NCI-H2227 treated with DMSO at 0.1 percent for 48 hours (cell line): ENCODE results near the gene GPRC5C.

Experiments
- DNase-seq: peaks from one replicate; lab custom pipeline; 2025; lab: John Stamatoyannopoulos, UW

GPRC5C gene

DNA sequence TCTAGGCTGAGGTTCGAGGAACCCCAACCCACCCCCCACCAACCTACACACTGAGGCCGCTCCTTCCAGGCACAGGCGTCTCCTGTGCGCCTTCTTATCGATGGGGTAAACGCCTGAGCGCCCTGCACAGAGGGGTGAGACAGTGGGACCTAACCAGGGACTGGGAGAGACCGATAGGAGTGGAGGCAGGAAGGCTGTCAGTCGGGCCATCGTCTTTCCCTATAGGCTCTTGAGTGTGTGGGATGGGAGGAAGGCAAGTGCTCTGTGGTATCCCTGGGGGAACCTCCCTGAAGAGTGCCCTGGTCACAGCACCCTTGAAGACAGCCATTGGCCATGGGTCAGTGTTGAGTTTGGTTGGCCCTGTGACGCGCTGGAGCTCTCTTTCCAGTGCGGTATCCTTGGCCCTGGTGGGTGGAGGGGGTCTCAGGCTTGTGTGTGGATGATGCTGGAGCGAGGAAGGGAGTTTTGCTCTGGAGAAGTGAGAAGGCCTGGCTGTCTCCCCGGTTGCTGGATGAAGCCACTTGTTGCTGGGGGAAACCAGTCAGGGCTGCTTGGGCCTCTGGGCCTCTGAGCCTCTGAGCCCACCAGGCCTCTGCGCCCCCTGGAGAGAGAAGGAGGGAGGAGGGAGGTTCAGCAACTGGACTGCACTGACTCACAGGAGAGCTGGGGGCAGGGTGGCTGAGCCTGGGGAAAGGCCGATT, 1.7 kb downstream of the GPRC5C start:
- no peak for DNase-seq

GRCh38 chr17:74435775-74436359, 4.0 kb downstream of the GPRC5C start:
- no peak for DNase-seq

- DNase-seq, result no peak
Observed at GRCh38 chr17:74437702-74438101, 5.8 kb downstream of the GPRC5C start.

- DNase-seq, result no peak
Observed at GRCh38 chr17:74439691-74440567, 8.0 kb downstream of the GPRC5C start.

GRCh38 chr17:74441537-74441936, 9.6 kb downstream of the GPRC5C start:
- DNase-seq, result no peak

GRCh38 chr17:74442291-74442669, 10.4 kb downstream of the GPRC5C start:
- DNase-seq, result no peak

- peak; percentile 35 for DNase-seq
Observed at GRCh38 chr17:74442670-74443515, 11.0 kb downstream of the GPRC5C start.

- no peak for DNase-seq
Observed at GRCh38 chr17:74443516-74444296, 11.8 kb downstream of the GPRC5C start.

DNA sequence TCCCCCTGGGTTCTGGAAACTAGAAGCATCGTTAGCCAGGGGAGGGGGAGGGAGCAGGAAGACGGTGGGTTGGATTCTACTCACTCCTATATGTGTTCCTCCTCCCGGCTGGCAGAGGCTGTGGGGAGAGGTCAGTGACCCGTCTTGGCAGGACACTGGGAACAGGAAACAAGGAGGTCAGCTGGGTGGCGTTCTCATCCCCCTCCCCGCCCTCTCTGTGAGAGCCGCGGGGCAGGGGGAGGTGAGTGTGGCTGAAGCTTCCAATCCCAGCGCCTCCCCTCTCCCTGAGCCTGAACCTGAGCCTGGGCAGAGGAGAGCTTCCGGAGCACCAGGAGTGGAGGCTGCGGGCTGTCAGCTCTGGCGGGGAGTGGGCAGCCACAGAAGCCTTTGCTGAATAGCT, 12.5 kb downstream of the GPRC5C start:
- DNase-seq, result no peak

GRCh38 chr17:74445158-74445557, 13.3 kb downstream of the GPRC5C start:
- DNase-seq, result no peak

DNA sequence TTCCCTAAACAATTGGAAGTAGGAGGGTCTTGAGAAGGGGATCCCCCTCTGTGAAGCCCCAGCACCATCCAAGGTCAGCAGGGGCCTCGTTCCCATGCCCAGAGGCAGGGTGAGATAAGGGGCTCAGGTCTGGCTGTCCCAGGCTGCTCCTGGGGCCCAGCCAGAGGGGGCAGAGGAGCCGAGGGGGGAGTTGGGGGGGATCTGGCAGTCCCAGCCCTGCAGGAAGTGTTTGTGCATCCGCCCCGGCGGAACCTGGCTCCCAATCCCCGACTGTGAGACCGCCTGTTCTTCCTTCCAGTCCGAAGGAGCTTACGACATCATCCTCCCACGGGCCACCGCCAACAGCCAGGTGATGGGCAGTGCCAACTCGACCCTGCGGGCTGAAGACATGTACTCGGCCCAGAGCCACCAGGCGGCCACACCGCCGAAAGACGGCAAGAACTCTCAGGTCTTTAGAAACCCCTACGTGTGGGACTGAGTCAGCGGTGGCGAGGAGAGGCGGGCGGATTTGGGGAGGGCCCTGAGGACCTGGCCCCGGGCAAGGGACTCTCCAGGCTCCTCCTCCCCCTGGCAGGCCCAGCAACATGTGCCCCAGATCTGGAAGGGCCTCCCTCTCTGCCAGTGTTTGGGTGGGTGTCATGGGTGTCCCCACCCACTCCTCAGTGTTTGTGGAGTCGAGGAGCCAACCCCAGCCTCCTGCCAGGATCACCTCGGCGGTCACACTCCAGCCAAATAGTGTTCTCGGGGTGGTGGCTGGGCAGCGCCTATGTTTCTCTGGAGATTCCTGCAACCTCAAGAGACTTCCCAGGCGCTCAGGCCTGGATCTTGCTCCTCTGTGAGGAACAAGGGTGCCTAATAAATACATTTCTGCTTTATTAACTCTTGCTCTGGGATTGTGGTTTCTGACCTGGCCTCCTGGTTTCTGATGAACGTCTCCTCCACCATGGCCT, 14.9 kb downstream of the GPRC5C start:
- no peak for DNase-seq

DNA sequence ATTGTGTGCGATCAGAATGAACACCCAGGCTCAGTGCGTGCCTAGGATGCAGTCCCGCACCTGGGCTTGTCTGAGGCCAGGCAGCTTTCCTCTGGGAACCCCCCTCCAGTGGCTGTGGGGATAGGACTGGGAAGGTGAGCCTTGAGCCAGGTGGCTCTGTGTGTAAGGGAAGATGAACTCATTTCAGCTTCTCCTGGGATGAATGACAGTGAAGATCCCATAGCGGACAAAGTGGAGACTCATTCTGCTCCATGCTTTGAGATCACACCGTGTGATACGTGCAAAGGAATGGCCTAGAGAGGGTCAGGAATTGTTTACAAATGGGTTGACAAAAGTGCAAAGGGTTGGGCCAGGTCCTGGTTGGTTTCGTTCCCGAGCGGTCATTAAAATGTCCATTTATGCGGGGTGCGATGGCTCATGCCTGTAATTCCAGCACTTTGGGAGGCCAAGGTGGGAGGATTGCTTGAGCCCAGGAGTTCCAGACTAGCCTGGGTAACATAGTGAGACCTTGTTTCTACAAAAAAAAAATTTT, 15.8 kb downstream of the GPRC5C start:
- DNase-seq, result no peak

GRCh38 chr17:74448756-74449155, 16.9 kb downstream of the GPRC5C start:
- DNase-seq, result no peak

GRCh38 chr17:74449306-74449705, 17.4 kb downstream of the GPRC5C start:
- no peak for DNase-seq

DNA sequence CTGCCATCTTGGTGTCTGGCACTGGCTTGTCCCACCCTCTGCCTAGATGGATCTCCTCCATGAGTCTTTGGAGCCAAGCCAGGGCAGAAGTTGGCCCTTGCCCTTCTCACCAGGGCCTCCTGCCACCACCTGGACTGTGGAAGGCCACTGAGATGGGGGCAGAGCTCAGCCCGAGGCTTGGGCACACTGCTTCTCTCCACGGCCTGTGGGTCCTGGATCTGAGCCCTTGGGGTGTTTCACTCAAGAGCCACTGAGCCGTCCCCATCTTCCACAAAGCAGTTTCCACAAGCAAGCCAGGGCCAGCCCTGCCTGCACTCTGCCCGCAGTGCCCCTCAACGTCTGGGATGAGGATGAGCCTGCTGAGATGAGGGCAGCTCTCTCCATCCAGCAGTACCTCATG, 17.9 kb downstream of the GPRC5C start:
- no peak for DNase-seq

GRCh38 chr17:74450231-74450630, 18.3 kb downstream of the GPRC5C start:
- DNase-seq, result no peak

GRCh38 chr17:74450925-74451403, 19.1 kb downstream of the GPRC5C start:
- DNase-seq, result no peak

DNA sequence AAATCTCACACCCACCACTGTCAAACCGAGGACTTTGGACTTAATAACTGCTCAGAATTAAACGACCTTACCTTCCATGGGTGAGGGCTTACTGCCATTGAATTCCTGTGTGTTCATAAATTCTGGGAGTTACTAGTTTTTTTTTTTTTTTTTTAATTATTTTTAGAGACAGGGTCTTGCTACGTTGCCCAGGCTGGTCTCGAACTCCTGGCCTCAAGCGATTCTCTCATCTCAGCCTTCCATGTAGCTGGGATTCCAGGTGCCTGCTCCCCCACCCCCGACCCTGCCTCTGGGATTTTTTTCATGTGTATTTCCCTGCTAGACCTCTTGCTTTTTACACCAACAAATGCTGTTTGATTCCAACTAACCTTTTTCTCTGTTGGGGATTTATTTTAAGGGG, 19.7 kb downstream of the GPRC5C start:
- DNase-seq, result no peak

DNA sequence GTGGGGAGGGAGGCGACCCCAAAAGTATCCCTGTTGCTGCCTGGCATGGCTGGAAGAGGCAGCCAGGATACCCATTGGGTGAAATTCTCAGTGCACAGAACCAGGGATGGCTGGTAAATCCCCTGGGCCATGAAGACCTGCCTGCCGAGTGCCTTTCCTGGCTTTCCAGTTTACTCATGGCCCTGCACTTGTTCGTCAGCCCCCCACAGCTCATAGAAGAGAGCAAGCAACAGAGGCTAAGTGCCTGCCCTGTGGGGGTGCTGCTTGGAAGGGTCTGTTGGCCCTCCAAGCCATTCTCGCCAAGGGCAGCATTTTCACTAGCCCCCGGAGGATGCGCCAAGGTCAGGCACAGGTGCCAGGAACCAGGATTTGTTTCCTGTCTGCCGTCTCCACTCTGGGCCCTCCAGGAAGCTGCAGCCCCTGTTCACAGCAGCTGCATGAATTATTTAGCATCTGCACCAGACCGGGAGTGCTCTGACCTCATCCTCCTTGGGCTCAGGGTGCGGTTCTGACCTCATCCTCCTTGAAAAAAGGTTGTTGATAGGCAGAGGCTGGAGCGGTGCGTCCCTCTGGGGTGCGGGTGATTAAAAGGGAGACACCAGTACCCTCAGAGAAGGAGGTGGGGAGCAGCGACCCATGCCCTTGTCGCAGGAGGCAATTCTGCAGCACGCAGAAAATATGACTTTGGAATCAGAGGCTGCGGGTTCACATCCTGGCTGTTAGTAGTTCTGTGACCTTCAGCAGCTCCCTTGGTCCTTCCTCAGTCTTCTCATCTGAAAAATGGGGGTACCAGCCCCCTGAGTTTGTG, 20.3 kb downstream of the GPRC5C start:
- DNase-seq, result no peak
